Inferior parietal cortex (tissue), 1 donor: ENCODE results near the gene GRAMD2B.

ENCODE experiments used
- DNase-seq: peaks from one replicate; pipeline ENCODE4 v3.0.0-alpha.2; 2016; ENCODE audit errors: extremely low spot score

The GRAMD2B gene

DNA sequence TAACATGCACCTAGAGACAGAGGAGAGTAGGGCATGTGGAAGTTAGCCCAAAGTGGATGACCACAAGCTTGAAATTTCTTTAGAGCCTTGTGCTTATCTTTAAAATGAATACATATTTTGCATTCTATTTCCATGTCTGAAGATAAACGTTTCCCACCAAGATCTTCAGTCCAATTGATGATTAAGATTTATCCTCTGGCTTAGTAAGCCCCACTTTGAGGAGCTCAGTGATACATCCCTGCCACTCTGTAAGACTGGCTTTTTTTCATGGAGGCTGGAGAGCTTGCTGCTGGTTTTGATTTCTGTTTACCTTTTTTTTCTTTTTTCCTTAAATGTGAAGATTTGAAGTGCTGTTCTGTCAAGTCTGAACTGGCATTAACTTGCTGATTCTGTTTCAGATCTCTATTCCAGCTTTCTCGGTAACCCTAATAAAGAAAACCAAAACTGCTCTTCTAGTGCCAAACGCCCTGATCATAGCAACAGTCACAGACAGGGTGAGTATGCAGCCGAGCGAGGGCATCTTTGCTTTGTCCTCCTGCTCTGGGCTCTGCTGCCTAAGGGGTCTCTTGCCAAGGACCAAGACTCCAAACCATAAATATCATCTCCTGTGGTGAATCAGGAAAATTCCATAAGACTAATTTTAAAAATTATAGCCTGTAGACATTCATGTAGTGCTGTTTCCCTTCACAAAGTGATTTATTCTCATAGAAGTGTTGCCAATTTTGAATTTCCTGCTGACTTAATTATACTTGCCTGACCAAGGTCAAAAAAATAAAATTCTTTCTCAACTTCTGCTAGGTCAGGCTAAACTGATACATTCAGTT is 54.3 kb downstream of the GRAMD2B start:
- no peak for DNase-seq

DNA sequence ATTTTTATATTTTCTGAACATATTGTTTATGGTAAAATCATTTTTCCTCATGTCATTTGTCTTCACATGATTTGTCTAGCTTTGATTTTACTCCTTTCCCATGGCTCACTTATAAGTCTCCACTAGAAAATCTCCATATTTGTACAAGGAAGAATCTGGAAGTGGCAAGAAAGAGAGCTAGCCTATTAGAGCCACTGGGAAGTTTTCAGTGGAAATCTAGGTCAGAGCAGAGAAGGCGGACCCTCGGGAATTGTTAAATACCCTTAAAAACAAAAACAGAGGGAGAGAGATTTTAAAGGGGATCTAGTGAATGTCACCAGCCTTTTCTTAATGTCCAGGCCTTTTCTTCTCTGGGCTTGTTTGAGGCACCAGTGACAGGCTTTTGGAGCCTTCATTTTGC is 56.6 kb downstream of the GRAMD2B start:
- no peak for DNase-seq

DNA sequence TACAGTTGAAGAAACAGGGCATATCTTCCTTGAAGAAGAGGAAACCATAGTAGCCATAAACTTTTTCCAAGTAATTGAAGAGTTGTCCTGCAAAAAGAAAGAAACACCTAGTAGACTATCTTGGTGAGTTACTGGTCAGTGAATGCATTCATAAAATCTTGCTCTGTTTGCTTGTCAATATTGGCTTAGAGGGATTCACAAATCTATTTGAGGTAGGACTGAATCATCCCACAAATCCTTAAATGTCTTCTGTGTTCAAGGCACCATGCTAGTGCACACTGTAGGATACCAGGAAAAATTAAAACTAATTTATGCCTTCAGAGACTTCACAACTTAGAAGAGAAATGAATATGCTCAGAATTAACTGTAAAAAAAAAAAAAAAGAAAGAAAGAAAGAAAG is 57.6 kb downstream of the GRAMD2B start:
- DNase-seq = no peak

DNA sequence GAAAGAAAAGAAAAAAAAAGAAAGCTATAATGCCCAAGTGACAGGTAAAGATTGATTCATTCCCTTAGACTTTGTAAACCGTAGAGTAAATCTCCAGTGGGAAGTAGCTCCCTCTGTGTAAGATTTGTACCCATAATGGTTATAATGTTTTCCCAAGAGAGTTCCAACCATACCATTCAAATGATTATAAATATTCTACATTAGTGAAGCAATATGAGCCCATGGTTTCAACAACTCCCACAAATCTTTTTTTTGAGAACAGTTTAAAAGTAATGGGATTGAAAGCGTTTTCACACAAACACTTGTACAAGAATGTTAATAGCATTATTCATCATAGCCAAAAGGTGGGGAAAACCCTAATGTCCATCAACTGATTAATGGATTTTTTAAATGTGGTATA is 58.0 kb downstream of the GRAMD2B start:
- DNase-seq = no peak

DNA sequence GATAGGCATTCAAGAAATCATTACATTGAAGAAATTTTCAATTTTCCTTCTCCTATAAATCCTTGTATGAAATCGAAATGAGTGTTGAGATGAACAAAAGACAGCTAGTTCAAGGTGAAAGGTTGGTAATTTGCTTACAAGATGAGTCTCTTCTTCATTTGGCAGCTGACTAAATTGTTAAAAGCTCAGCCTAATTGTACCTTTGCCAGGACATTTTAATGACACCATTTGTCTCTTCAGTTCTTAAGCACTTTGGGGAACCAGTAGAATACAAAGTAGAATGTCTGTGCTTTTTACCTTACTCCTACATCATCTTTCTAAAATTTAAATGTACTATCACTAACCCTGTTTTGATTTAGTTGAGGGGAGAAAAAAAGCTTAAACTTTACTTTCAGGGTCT is 59.4 kb downstream of the GRAMD2B start:
- DNase-seq = no peak

GRCh38 chr5:126483156-126483555 is 59.9 kb downstream of the GRAMD2B start:
- DNase-seq = no peak

DNA sequence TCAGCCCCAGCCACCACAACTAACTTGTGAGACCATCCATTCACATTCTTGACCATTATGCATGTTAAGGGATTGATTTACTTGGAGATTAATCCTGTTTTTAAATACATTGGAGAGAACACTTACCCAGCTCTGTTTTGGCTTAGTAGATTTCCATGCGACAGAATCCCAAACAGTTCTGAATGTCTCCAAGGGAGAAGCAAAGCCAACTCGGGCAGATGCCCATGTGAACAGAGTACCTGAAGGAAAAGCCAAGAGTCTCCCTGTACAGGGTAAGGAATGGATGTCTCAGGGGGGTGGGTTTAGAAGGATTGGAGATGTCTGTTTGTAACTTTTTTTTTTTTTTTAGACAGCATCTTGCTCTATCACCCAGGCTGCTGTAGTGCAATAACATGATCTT is 61.0 kb downstream of the GRAMD2B start:
- no peak for DNase-seq

DNA sequence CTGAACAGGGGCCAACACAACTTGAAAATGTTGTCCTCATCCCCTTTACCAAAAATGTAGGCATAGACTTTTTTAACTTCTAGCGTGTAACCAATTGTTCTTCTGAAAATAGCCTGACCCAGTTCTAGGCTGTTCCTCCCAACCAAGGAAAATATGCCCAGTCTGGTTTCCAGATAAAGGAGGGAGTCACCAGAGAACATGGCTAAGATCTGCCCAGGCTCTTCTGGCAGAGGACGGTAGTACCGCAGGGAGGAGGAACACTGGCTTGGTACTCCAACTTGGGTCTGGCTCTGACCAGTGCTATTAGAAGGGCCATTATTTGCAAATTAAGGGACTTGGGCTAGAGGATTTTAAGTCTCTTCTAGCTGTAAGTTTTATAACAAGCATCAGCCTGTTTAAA is 63.1 kb downstream of the GRAMD2B start:
- no peak for DNase-seq

DNA sequence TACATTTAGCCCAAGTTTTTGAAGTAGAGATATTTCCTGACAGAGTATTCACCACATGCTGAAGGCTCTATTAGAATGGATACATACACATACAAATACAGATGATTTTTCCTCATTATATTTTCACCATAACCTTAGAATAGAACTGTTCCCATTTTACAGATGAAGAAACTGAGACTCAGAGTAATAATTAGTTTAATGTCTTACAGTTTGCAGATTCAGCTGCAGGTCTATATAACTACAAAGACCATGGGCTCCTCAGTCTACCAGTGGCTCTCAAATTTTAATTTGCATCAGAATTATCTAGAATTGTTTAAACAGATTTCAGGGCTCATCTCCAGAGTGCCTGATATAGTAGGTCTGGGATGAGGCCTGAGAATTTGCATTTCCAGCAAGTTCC is 64.4 kb downstream of the GRAMD2B start:
- DNase-seq = no peak

GRCh38 chr5:126488443-126489065 is 65.3 kb downstream of the GRAMD2B start:
- no peak for DNase-seq

DNA sequence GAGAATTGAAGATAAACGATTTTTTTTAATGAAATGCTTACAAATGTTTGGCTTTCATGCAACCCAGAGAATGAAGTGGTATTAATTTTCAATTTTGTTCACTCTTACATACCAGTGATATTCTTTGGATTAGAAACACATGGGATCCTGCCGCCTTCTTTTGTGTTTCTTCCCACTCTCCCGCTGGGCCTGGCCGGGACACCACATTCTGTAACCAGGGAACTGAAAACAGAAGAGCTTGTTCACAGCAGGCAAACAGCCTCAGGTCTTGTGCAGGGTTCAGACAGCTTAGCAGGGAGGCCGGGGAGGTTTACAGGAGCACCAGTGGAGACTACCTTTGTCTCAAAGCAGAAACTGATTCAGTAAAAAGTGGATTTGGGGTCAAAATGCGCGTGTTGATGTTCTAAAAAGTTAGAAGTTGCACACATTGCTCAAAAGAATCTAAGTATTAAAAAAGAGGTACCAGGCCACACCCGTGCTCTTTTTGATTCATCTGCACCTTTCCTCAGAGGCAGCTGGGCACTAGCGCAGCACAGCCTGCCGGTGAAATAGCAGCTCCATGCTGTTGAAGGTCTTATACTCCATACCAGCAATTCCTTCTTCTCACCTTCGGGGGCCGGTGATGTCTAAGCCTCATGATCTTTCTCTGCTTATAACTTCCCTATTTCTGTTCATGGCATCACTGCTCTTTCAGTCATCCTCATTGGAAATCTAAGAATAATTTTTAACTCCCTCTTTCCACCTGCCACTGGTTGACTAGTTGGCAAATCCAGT is 67.1 kb downstream of the GRAMD2B start:
- DNase-seq = no peak

DNA sequence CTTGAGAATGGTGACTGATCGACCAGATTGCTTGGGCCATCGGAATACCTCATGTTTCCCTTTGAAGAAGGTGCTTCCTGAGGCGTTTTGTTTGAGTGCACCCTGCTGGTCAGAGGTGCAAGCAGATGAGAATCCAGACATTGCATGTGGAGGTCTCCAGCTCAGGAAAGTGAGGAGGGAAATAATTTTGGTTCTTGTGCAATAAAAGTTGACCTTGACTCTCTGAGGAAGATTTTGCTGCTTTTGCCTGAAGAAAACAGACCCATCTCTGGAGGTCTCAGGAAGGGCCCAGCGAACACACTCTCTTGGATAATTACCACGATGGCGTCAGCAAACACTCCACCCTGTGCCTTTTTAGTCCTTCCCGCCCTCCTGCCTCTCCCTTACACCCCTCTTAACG is 69.7 kb downstream of the GRAMD2B start:
- no peak for DNase-seq

GRCh38 chr5:126494393-126494792 is 71.2 kb downstream of the GRAMD2B start:
- DNase-seq = no peak

DNA sequence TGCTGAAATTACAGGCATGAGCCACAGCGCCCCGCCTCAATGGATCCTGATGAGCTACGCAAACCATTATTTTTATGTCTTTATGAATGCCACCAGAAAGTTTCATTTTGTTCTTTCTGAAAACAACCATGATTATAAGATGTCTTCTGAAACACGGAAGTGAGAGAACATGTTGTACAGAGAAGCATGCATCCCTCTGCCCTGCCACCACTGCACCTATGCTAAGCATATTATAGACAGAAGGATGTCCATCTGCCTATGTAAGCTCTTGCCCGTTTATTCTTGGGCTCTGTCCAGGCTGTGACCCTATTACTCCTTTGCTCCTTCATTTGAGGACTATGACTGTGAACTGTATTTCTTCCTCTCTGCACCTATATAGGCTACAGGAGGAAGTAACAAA is 74.3 kb downstream of the GRAMD2B start:
- DNase-seq = no peak

GRCh38 chr5:126499278-126499677 is 76.1 kb downstream of the GRAMD2B start:
- no peak for DNase-seq

- DNase-seq = no peak
Observed at GRCh38 chr5:126499853-126500342, 76.7 kb downstream of the GRAMD2B start.

DNA sequence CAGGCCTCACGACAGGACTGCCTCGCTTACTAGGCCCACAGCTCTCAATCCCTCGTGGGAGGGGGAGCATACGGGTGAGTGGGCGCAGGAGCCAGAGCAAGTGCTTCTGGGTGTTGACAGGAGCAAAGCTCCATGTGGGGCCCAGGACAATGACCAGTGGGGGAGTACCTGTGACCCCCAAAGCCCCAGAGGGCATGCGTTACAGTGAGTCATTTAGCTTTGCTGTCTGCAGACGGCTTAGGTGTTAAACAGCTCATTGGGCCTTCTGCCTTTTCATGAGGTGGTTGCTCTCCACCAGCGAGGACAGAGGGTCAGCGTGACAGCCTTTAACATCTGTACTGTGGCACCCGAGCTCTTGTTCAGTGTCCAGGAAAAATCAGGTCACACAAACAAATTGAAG is 78.2 kb downstream of the GRAMD2B start:
- no peak for DNase-seq

DNA sequence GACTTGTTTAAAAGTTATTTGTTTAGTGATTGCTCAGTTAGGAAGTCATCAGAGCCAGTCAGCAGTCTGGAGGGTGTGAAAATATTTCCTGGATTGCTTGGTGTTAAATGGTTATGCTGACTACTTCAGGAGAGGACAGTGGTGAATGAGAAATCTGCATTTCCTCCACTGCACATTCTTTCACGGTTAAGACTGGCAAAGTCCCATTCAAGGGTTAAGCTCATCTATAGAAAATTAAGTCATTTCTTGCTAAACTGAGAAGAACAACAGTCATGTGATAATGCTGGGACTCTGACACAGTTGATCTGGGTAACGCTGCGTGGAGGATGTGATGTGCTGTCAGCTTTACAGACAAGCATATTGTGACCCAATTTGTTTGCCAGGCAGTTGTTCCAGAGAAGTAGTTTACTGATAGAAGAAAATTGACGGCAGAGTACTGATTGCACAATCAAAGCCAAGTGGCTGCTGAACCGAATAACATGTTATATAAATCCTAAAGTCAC is 80.4 kb downstream of the GRAMD2B start:
- no peak for DNase-seq

- no peak for DNase-seq
Observed at GRCh38 chr5:126506079-126506478, 82.9 kb downstream of the GRAMD2B start.

GRCh38 chr5:126508251-126508961 is 85.2 kb downstream of the GRAMD2B start:
- no peak for DNase-seq

DNA sequence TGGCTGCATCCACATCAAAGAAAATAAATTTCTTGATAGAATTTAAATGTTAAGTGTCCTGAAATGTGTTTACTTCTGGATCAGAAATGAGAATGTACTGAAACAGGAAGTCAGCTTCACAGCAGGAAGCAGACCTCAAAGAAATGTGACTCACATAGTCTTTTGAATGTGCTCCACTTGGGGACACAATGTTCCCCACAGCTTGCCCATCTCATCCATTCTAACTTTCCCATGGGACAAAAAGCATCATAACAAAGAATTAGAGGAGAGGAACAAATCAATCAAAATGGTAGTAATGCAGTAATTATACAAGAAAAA is 85.7 kb downstream of the GRAMD2B start:
- DNase-seq = no peak

- DNase-seq = no peak
Observed at GRCh38 chr5:126509339-126509738, 86.1 kb downstream of the GRAMD2B start.
